Astrocyte (in vitro differentiated cells and primary cell): ENCODE data around the gene PIGN. TPM values are rescaled to one million over a fixed set of nuclear protein-coding genes. Genes with fewer than 3 reads are reported as not detected.
A peak's percentile ranks its signal among the peaks of the same experiment; 100 is the strongest.

ENCODE experiments used
- DNase-seq: peaks from one replicate; pipeline ENCODE4 v3.0.0-alpha.2; 2010; ENCODE audit warnings: low read depth
- FAIRE-seq: peaks from 2 replicates; lab custom pipeline; 2011; peaks lifted over from hg19 to GRCh38; lab: Jason Lieb, UNC
- H2AFZ ChIP-seq: 2 replicates; pipeline ENCODE4 v1.6.0; 2012; ENCODE audit warnings: low read depth, low read length, inconsistent platforms
- H3K27ac ChIP-seq: 2 replicates; pipeline ENCODE4 v1.5.1; 2011; ENCODE audit warnings: low read depth, low read length, inconsistent platforms
- H3K27me3 ChIP-seq: 2 replicates; pipeline ENCODE4 v1.6.0; 2011; ENCODE audit warnings: low read length, inconsistent platforms; ENCODE audit not compliant: insufficient read depth
- H3K36me3 ChIP-seq: 2 replicates; pipeline ENCODE4 v1.5.1; 2011; ENCODE audit warnings: low read length, inconsistent platforms; ENCODE audit not compliant: insufficient read depth
- H3K4me1 ChIP-seq: 2 replicates; pipeline ENCODE4 v1.5.1; 2011; ENCODE audit warnings: low read length, inconsistent platforms; ENCODE audit not compliant: insufficient read depth
- H3K4me2 ChIP-seq: 2 replicates; pipeline ENCODE4 v1.6.0; 2012; ENCODE audit warnings: low read length, inconsistent platforms
- H3K4me3 ChIP-seq: 2 replicates; pipeline ENCODE4 v1.5.1; 2011; ENCODE audit warnings: low read depth, mild to moderate bottlenecking, low read length, inconsistent platforms; ENCODE audit not compliant: insufficient read depth
- H3K79me2 ChIP-seq: 2 replicates; pipeline ENCODE4 v1.6.0; 2012; ENCODE audit warnings: mild to moderate bottlenecking, low read length, inconsistent platforms; ENCODE audit not compliant: insufficient read depth
- H3K9ac ChIP-seq: 2 replicates; pipeline ENCODE4 v1.6.0; 2012; ENCODE audit warnings: mild to moderate bottlenecking, low read length, inconsistent platforms
- H3K9me3 ChIP-seq: 2 replicates; pipeline ENCODE4 v1.5.1; 2012; ENCODE audit warnings: low read depth, mild to moderate bottlenecking, low read length, inconsistent platforms; ENCODE audit not compliant: insufficient read depth
- H4K20me1 ChIP-seq: 2 replicates; pipeline ENCODE4 v1.6.0; 2012; ENCODE audit warnings: low read length, inconsistent platforms; ENCODE audit not compliant: insufficient read depth
- H3K27ac Mint-ChIP-seq: one replicate; pipeline ENCODE4 v1.8.0; 2021; ENCODE audit warnings: mild to moderate bottlenecking, mixed read lengths; ENCODE audit not compliant: unreplicated experiment
- H3K27me3 Mint-ChIP-seq: one replicate; pipeline ENCODE4 v1.8.0; 2021; ENCODE audit warnings: low read depth, mixed read lengths; ENCODE audit not compliant: unreplicated experiment
- H3K36me3 Mint-ChIP-seq: one replicate; pipeline ENCODE4 v1.8.0; 2021; ENCODE audit warnings: low read depth, mixed read lengths; ENCODE audit not compliant: unreplicated experiment
- H3K4me1 Mint-ChIP-seq: one replicate; pipeline ENCODE4 v1.8.0; 2021; ENCODE audit warnings: low read depth, mixed read lengths; ENCODE audit not compliant: unreplicated experiment
- H3K4me3 Mint-ChIP-seq: one replicate; pipeline ENCODE4 v1.8.0; 2021; ENCODE audit warnings: mild to moderate bottlenecking, moderate library complexity, mixed read lengths; ENCODE audit not compliant: unreplicated experiment
- H3K9me3 Mint-ChIP-seq: one replicate; pipeline ENCODE4 v1.8.0; 2021; ENCODE audit warnings: mild to moderate bottlenecking, mixed read lengths; ENCODE audit not compliant: unreplicated experiment
- EZH2 ChIP-seq: IDR thresholded peaks from 2 replicates; pipeline ENCODE4 v1.6.1; 2012; ENCODE audit warnings: mild to moderate bottlenecking, low read length, inconsistent platforms; ENCODE audit not compliant: insufficient read depth
- total RNA-seq: library from RNA; stranded (reverse); gene quantifications from 2 replicates; pipeline ENCODE4 v1.2.1, GENCODE V29; 2021
- TF ChIP-seq, protein P1 (sequence below): IDR thresholded peaks from 2 replicates; pipeline ENCODE4 v1.5.1; 2011; ENCODE audit warnings: low read depth, mild to moderate bottlenecking, inconsistent platforms, low read length, moderate library complexity; ENCODE audit not compliant: insufficient read depth

PIGN gene
- total RNA-seq, 1 donor from 2014 or later = 20.0 TPM

DNA sequence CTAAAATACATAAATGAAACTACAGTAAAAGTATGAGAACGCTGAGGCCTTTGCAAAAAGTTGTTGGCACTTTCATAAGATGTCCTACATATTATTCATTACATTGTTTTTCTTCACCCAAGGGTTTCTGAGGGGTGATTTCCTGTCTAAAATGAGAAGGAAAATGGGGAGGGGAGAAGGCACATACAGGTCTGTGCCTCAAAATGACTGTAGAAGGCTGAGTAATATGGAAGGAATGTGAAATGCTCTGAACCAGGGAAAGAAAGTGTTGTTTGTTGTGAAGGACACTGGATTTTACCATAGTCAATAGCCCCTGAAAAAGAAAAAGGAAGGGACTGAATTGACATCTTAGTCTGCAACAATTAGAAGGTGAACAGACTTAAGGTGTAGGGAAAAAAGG lies 194.6 kb downstream of the PIGN start:
- Mint-ChIP-seq H3K4me3 (no peak overlapping the region), H3K27ac (peak overlapping the region; percentile 95), H3K27me3 (no peaks in the 10 kb centered on the region), H3K9me3 (no peaks in the 10 kb centered on the region), H3K36me3 (no peaks in the 10 kb centered on the region), H3K4me1 (peaks cover 35% of the 10 kb centered on the region)
- no peaks in the 10 kb centered on the region for H3K79me2 ChIP-seq
- H3K4me1 ChIP-seq = peaks cover 29% of the 10 kb centered on the region
- no peaks in the 10 kb centered on the region for H3K27me3 ChIP-seq
- peak overlapping the region; percentile 69 for H3K4me2 ChIP-seq
- H3K36me3 ChIP-seq = no peaks in the 10 kb centered on the region
- H3K27ac ChIP-seq = peak overlapping the region; percentile 87
- peak overlapping the region; percentile 1 for H3K4me3 ChIP-seq
- no peaks in the 10 kb centered on the region for H4K20me1 ChIP-seq
- DNase-seq (peak; percentile 91), FAIRE-seq (peak; percentile 82)
- H3K9ac ChIP-seq = peak overlapping the region; percentile 63
- H3K9me3 ChIP-seq = no peaks in the 10 kb centered on the region
- H2AFZ ChIP-seq = no peak overlapping the region
- TF ChIP-seq EZH2 = no peak
- TF ChIP-seq, protein P1, sequence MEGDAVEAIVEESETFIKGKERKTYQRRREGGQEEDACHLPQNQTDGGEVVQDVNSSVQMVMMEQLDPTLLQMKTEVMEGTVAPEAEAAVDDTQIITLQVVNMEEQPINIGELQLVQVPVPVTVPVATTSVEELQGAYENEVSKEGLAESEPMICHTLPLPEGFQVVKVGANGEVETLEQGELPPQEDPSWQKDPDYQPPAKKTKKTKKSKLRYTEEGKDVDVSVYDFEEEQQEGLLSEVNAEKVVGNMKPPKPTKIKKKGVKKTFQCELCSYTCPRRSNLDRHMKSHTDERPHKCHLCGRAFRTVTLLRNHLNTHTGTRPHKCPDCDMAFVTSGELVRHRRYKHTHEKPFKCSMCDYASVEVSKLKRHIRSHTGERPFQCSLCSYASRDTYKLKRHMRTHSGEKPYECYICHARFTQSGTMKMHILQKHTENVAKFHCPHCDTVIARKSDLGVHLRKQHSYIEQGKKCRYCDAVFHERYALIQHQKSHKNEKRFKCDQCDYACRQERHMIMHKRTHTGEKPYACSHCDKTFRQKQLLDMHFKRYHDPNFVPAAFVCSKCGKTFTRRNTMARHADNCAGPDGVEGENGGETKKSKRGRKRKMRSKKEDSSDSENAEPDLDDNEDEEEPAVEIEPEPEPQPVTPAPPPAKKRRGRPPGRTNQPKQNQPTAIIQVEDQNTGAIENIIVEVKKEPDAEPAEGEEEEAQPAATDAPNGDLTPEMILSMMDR = no peak

DNA sequence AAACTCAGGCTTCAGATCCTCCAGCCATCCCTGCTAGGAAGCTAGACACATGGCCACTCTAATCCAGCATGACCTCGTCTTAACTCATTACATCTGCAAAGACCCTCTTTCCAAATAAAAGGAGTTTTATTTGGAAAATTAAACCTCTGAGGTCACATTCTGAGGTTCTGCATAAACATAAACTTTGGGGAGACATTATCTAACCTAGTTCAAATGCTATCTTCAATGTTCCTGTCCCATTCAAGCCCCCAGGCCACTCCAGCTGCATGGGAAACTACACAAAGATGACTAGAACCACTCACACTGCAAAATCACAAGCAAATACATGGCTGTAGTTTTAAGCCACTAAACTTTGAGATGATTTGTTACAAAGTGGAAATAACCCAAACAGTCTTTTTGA lies 195.0 kb downstream of the PIGN start:
- H3K27me3 ChIP-seq = no peaks in the 10 kb centered on the region
- peak overlapping the region; percentile 87 for H3K27ac ChIP-seq
- peak; percentile 37 for FAIRE-seq
- peaks cover 35% of the 10 kb centered on the region for H3K4me1 Mint-ChIP-seq
- no peaks in the 10 kb centered on the region for H3K27me3 Mint-ChIP-seq
- H3K9ac ChIP-seq = peak overlapping the region; percentile 16
- no peaks in the 10 kb centered on the region for H4K20me1 ChIP-seq
- no peak overlapping the region for H2AFZ ChIP-seq
- no peaks in the 10 kb centered on the region for H3K36me3 ChIP-seq
- H3K79me2 ChIP-seq = no peaks in the 10 kb centered on the region
- peak overlapping the region; percentile 1 for H3K4me3 ChIP-seq
- no peaks in the 10 kb centered on the region for H3K9me3 ChIP-seq
- no peak for TF ChIP-seq EZH2
- TF ChIP-seq, protein P1 = no peak
- no peaks in the 10 kb centered on the region for H3K36me3 Mint-ChIP-seq
- H3K27ac Mint-ChIP-seq = peak overlapping the region; percentile 95
- no peak overlapping the region for H3K4me3 Mint-ChIP-seq
- peak overlapping the region; percentile 69 for H3K4me2 ChIP-seq
- H3K4me1 ChIP-seq = peaks cover 29% of the 10 kb centered on the region
- no peak for DNase-seq
- H3K9me3 Mint-ChIP-seq = peaks cover 1% of the 10 kb centered on the region

DNA sequence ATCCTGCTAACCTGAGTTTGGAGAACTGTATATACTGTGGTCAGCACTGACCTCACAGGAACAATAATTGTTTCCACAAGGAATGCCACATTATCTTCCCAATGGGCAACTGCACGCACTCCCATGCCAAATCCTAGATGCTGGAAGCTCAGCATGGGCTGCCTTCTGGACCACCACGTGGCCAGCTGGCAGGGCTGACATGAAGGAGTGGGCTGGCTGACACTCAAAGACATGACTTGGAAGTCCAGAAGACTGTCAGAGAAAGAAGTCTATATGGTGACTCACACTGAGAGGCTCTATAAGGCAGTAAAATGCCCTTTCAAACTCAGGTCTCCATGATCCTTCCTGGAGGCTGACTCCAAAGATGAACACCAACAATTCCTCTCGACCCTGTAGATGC lies 195.7 kb downstream of the PIGN start:
- H4K20me1 ChIP-seq = no peaks in the 10 kb centered on the region
- H3K9me3 Mint-ChIP-seq = peaks cover 1% of the 10 kb centered on the region
- H2AFZ ChIP-seq = peak overlapping the region; percentile 6
- H3K36me3 ChIP-seq = no peaks in the 10 kb centered on the region
- H3K27ac ChIP-seq = peak overlapping the region; percentile 87
- no peak overlapping the region for H3K4me3 Mint-ChIP-seq
- peaks cover 35% of the 10 kb centered on the region for H3K4me1 Mint-ChIP-seq
- FAIRE-seq (peak; percentile 93), DNase-seq (peak; percentile 77)
- no peak for TF ChIP-seq EZH2
- TF ChIP-seq, protein P1 = no peak
- peak overlapping the region; percentile 95 for H3K27ac Mint-ChIP-seq
- no peaks in the 10 kb centered on the region for H3K36me3 Mint-ChIP-seq
- H3K4me1 ChIP-seq = peaks cover 29% of the 10 kb centered on the region
- H3K79me2 ChIP-seq = no peaks in the 10 kb centered on the region
- H3K4me3 ChIP-seq = no peak overlapping the region
- no peaks in the 10 kb centered on the region for H3K9me3 ChIP-seq
- peak overlapping the region; percentile 69 for H3K4me2 ChIP-seq
- H3K9ac ChIP-seq = peak overlapping the region; percentile 16
- H3K27me3 Mint-ChIP-seq = no peaks in the 10 kb centered on the region
- H3K27me3 ChIP-seq = no peaks in the 10 kb centered on the region

Other genes with a start within 250 kb of the PIGN start
- gene RELCH, start 199 bp upstream of the PIGN start, total RNA-seq = 23.2 and 26.6 TPM in 2 replicates
- 0.75 and 1.5 TPM in 2 replicates for gene TNFRSF11A, start 138.3 kb upstream of the PIGN start, total RNA-seq